Liver (tissue), 9 donors: ENCODE results near the gene GNAI2. TPM values are rescaled to one million over a fixed set of nuclear protein-coding genes. Genes with fewer than 3 reads are reported as not detected.

ENCODE experiments used
- DNase-seq: peaks from one replicate; pipeline ENCODE4 v3.0.0-alpha.2; 2017; ENCODE audit warnings: low spot score
- H3K27ac ChIP-seq, 2 donors: one replicate each; pipeline ENCODE4 v1.7.0; 2013; ENCODE audit warnings: inconsistent platforms in 2 of 2, low read length in 2 of 2, control low read depth in 1 of 2, low read depth in 1 of 2, mild to moderate bottlenecking in 1 of 2
- H3K27me3 ChIP-seq, 4 donors: one replicate each; pipeline versions ENCODE4 v1.6.1 to v1.7.0; 2013; ENCODE audit warnings: low read length in 3 of 4, inconsistent platforms in 1 of 4, mild to moderate bottlenecking in 1 of 4, moderate library complexity in 1 of 4; ENCODE audit not compliant: control insufficient read depth in 4 of 4, insufficient read depth in 4 of 4
- H3K36me3 ChIP-seq, 4 donors: one replicate each; pipeline versions ENCODE4 v1.6.1 to v1.7.0; 2013; ENCODE audit warnings: low read length in 3 of 4, mild to moderate bottlenecking in 3 of 4, low read depth in 1 of 4, moderate library complexity in 1 of 4; ENCODE audit not compliant: control insufficient read depth in 4 of 4, insufficient read depth in 3 of 4
- H3K4me1 ChIP-seq, 4 donors: one replicate each; pipeline versions ENCODE4 v1.6.1 to v1.7.0; 2013; ENCODE audit warnings: low read length in 3 of 4, mild to moderate bottlenecking in 3 of 4, moderate library complexity in 1 of 4; ENCODE audit not compliant: control insufficient read depth in 4 of 4, insufficient read depth in 4 of 4
- H3K4me3 ChIP-seq, 3 donors: one replicate each; pipeline versions ENCODE4 v1.6.1 to v1.7.0; 2013; ENCODE audit warnings: low read length in 3 of 3, control low read depth in 1 of 3, low read depth in 1 of 3, mild to moderate bottlenecking in 1 of 3
- H3K9ac ChIP-seq, 2 donors: one replicate each; pipeline ENCODE4 v1.7.0; 2013; ENCODE audit warnings: low read length in 2 of 2, mild to moderate bottlenecking in 2 of 2, moderate library complexity in 2 of 2, control low read depth in 1 of 2, low read depth in 1 of 2
- H3K9me3 ChIP-seq, 4 donors: one replicate each; pipeline versions ENCODE4 v1.6.1 to v1.7.0; 2013; ENCODE audit warnings: low read length in 3 of 4; ENCODE audit not compliant: control insufficient read depth in 4 of 4
- ATF3 ChIP-seq: IDR thresholded peaks from 2 replicates; pipeline ENCODE4 v1.6.1; 2016; ENCODE audit warnings: antibody characterized with exemption
- CTCF ChIP-seq: fragments of 150-350 bp; IDR thresholded peaks from 2 replicates; pipeline ENCODE4 v1.5.1; 2017; ENCODE audit warnings: improper control_type of control experiment, low read depth, low read length; ENCODE audit not compliant: missing input control
- EGR1 ChIP-seq, 2 donors: IDR thresholded peaks; 2 replicates each; pipeline ENCODE4 v1.6.1; 2016 to 2018; ENCODE audit warnings: antibody characterized with exemption in 2 of 2, low read depth in 2 of 2
- FOXA1 ChIP-seq: IDR thresholded peaks from 2 replicates; pipeline ENCODE4 v1.6.1; 2016; ENCODE audit warnings: antibody characterized with exemption
- FOXA2 ChIP-seq: IDR thresholded peaks from 2 replicates; pipeline ENCODE4 v1.6.1; 2016; ENCODE audit warnings: antibody characterized with exemption
- GABPA ChIP-seq, 2 donors: IDR thresholded peaks in 1 of 2; conservative IDR thresholded peaks in 1 of 2; 2 replicates each; pipeline ENCODE4 v1.6.1; 2016; ENCODE audit warnings: antibody characterized with exemption in 2 of 2, mild to moderate bottlenecking in 1 of 2, moderate library complexity in 1 of 2
- HNF4A ChIP-seq, 2 donors: conservative IDR thresholded peaks; 2 replicates each; pipeline ENCODE4 v1.6.1; 2016; ENCODE audit warnings: antibody characterized with exemption in 2 of 2, mild to moderate bottlenecking in 2 of 2
- JUND ChIP-seq, 2 donors: IDR thresholded peaks; 2 replicates each; pipeline ENCODE4 v1.6.1; 2016; ENCODE audit warnings: antibody characterized with exemption in 2 of 2
- MAX ChIP-seq: IDR thresholded peaks from 2 replicates; pipeline ENCODE4 v1.6.1; 2016; ENCODE audit warnings: antibody characterized with exemption
- RAD21 ChIP-seq, 2 donors: IDR thresholded peaks; 2 replicates each; pipeline ENCODE4 v1.6.1; 2016; ENCODE audit warnings: antibody characterized with exemption in 2 of 2, mild to moderate bottlenecking in 2 of 2
- SP1 ChIP-seq: IDR thresholded peaks from 2 replicates; pipeline ENCODE4 v1.6.1; 2018; ENCODE audit warnings: antibody characterized with exemption, mild to moderate bottlenecking
- TAF1 ChIP-seq: conservative IDR thresholded peaks from 2 replicates; pipeline ENCODE4 v1.6.1; 2016; ENCODE audit warnings: antibody characterized with exemption, mild to moderate bottlenecking
- YY1 ChIP-seq: IDR thresholded peaks from 2 replicates; pipeline ENCODE4 v1.6.1; 2016; ENCODE audit warnings: antibody characterized with exemption, mild to moderate bottlenecking
- WGBS: extraction: QIAGEN DNeasy Blood & Tissue Kit; methylation state at CpG from one replicate; pipeline ENCODE4 v1.1.7; 2013; 5-methylcytosine and 5-hydroxymethylcytosine counted together
- polyA plus RNA-seq, 2 donors: library from polyadenylated mRNA; stranded (reverse) in 1 of 2; unstranded in 1 of 2; fragments of 200-250 nt in 1 of 2; fragments of >200 nt in 1 of 2; fragmentation: Nextera tagmentation in 1 of 2; extraction: Ambion mirVana in 1 of 2; gene quantifications; one replicate each; pipeline versions ENCODE4 v1.2.1 to v1.2.3, GENCODE V29; 2013 to 2015
- total RNA-seq, 2 donors: library from RNA; depleted of rRNA; stranded (reverse); fragments of >200 nt; gene quantifications; one replicate each; pipeline ENCODE4 v1.2.3, GENCODE V29; 2014
- TF ChIP-seq, protein P1 (sequence below): IDR thresholded peaks from 2 replicates; pipeline ENCODE4 v1.6.1; 2016; ENCODE audit warnings: antibody characterized with exemption, mild to moderate bottlenecking
- donor health status: healthy.
- donor health status: healthy.
- donor health status: healthy.
- donor health status: healthy.
- donor health status: healthy.

Gene GNAI2
- total and polyA plus RNA-seq, 4 donors = 58.3 to 86.3 (median 62.3) TPM

DNA sequence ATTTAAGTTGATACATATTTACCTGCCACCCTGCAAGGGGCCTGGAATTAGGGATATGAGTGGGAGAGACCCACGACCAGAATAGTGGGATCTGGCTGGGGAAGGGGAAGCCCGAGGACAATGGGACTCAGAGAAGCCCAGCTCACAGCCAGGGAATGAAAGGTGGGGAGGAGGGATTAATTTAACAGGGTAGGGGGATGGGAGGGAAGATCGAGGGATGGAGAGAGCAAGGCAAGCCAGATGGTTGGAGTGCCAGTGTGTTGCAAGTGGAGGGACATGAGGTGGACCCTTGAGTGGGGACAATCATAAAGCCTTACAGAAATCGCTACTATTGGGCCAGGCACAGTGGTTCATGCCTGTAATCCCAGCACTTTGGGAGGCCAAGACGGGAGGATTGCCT lies 4.4 kb upstream of the GNAI2 start:
- TF ChIP-seq, protein P1, sequence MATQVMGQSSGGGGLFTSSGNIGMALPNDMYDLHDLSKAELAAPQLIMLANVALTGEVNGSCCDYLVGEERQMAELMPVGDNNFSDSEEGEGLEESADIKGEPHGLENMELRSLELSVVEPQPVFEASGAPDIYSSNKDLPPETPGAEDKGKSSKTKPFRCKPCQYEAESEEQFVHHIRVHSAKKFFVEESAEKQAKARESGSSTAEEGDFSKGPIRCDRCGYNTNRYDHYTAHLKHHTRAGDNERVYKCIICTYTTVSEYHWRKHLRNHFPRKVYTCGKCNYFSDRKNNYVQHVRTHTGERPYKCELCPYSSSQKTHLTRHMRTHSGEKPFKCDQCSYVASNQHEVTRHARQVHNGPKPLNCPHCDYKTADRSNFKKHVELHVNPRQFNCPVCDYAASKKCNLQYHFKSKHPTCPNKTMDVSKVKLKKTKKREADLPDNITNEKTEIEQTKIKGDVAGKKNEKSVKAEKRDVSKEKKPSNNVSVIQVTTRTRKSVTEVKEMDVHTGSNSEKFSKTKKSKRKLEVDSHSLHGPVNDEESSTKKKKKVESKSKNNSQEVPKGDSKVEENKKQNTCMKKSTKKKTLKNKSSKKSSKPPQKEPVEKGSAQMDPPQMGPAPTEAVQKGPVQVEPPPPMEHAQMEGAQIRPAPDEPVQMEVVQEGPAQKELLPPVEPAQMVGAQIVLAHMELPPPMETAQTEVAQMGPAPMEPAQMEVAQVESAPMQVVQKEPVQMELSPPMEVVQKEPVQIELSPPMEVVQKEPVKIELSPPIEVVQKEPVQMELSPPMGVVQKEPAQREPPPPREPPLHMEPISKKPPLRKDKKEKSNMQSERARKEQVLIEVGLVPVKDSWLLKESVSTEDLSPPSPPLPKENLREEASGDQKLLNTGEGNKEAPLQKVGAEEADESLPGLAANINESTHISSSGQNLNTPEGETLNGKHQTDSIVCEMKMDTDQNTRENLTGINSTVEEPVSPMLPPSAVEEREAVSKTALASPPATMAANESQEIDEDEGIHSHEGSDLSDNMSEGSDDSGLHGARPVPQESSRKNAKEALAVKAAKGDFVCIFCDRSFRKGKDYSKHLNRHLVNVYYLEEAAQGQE = no peak
- TF ChIP-seq TAF1 = no peak
- TF ChIP-seq JUND (IDR thresholded peaks at IDR 0.05) = no peak
- TF ChIP-seq FOXA1 = no peak
- TF ChIP-seq MAX = no peak
- no peak for TF ChIP-seq ATF3
- Histone ChIP-seq H3K27ac (no peak overlapping the region), H3K36me3 (no peaks in the 10 kb centered on the region), H3K9ac (no peak overlapping the region), H3K4me3 (no peak overlapping the region), H3K27me3 (no peaks in the 10 kb centered on the region), H3K9me3 (no peaks in the 10 kb centered on the region), H3K4me1 (peaks cover 8 to 15% (median 11%) of the 10 kb centered on the region in 4 donors)
- DNase-seq = no peak
- WGBS = 88% methylated on average over 5 of the region's 5 CpGs

DNA sequence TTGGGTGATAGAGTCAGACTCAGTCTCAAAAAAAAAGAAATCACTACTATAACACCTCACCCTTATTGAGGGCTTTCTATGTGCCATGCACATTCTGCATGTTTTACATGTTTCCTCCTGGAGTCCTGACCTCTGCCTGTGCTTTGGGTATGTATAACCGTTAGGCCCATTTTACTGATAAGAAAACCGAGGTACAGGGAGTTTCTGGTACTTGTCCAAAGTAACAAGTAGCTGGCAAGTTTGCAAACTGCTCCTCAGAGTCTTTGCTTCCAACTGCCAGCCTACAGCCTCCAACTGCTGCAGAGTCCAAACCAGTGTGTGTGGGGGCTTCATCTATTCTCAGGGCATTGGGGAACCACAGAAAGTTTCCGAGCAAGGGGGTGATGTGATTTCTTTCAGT lies 3.7 kb upstream of the GNAI2 start:
- Histone ChIP-seq H3K9ac (no peak overlapping the region), H3K36me3 (no peaks in the 10 kb centered on the region), H3K4me1 (peaks cover 8 to 18% (median 11%) of the 10 kb centered on the region in 4 donors), H3K27me3 (no peaks in the 10 kb centered on the region), H3K4me3 (no peak overlapping the region), H3K9me3 (no peaks in the 10 kb centered on the region), H3K27ac (no peak overlapping the region)
- DNase-seq = no peak
- TF ChIP-seq YY1 = no peak
- TF ChIP-seq EGR1 (IDR thresholded peaks at IDR 0.05; ENCODE audit: low read depth in 2 of 2) = no peak
- TF ChIP-seq ATF3 = no peak
- TF ChIP-seq MAX = no peak
- 72% methylated on average over 3 of the region's 3 CpGs for WGBS

DNA sequence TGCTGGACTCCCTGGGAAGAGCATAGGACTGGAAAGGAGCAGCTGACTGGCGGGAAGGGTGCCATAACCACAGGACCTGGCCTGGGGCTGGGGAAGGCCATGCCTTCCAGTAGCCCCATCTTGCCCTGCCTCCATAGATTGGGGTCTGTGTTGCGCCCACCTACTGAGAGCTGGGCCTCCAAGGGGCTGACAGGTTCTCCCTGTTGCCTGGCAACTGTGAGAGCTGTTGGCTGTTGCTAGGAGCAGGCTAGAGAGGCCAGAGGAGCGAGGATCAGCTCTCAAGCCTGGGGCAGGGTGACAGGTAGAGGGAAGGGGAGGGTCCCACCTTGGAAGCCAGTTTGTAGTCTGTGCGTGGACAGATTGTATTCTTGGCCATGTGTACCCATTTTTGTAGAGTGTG lies 2.8 kb upstream of the GNAI2 start:
- no peak for TF ChIP-seq MAX
- no peak for TF ChIP-seq CTCF
- no peak for TF ChIP-seq JUND (IDR thresholded peaks at IDR 0.05)
- TF ChIP-seq RAD21 (IDR thresholded peaks at IDR 0.05) = no peak
- TF ChIP-seq FOXA2 = no peak
- TF ChIP-seq, protein P1 = no peak
- no peak for TF ChIP-seq HNF4A (conservative IDR thresholded peaks at IDR 0.05)
- no peak for TF ChIP-seq YY1
- no peak for TF ChIP-seq SP1
- no peak for TF ChIP-seq FOXA1
- TF ChIP-seq GABPA (IDR thresholded peaks at IDR 0.05 in 1 of 2, conservative IDR thresholded peaks at IDR 0.05 in 1 of 2) = no peak
- Histone ChIP-seq H3K9me3 (no peaks in the 10 kb centered on the region), H3K36me3 (no peaks in the 10 kb centered on the region), H3K27me3 (no peaks in the 10 kb centered on the region), H3K27ac (no peak overlapping the region), H3K4me3 (no peak overlapping the region), H3K4me1 (peaks cover 6 to 18% (median 13%) of the 10 kb centered on the region in 4 donors), H3K9ac (no peak overlapping the region)
- no peak for DNase-seq
- WGBS = 96% methylated on average over 4 of the region's 4 CpGs
